ENCODE data around the gene GPRIN2.

DNA sequence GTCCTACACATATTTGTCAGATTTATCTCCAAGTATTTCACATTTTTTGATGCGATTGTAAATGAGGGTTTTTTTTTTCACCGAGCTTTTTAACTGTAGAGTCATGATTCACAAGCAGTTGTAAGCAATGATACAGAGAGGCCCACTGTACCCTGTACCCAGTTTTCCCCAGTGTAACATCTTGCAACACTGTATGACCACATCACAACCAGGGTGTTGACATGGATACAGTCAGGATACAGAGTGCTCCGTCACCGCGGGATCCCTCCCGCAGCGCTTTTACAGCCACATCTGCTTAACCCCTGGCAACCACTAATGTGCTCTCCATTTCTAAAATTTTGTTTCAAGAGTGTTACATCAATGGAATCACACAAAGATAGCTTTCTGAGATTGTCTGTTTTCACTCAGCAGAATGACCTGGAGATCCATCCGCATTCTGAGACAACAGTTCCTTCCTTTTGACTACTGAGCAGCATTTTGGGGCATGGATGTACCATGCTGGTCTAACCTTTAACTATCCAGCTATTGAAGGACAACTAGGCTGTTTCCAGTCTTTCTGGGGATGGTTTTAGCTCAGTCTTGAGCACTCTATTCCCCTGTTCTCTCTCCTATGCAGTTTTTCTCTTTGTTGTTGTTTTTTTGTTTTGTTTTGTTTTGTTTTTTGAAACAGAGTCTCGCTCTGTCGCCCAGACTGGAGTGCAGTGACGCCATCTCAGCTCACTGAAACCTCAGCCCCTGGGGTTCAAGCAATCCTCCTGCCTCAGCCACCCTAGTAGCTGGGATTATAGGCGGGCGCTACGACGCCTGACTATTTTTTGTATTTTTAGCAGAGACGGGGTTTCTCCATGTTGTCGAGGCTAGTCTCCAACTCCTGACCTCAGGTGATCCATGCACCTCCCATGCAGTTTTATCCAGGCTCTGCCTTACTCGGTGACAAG lies 25.9 kb downstream of the GPRIN2 start:
- TF ChIP-seq SP1 (IDR thresholded peaks at IDR 0.05), result no peak
- TF ChIP-seq FOXK2 (IDR thresholded peaks at IDR 0.05), result no peak
- no peak for TF ChIP-seq HDGF (IDR thresholded peaks at IDR 0.05; ENCODE audit: borderline replicate concordance)
- no peak for TF ChIP-seq FOXM1 (IDR thresholded peaks at IDR 0.05; ENCODE audit: borderline replicate concordance)
- no peak for TF ChIP-seq BHLHE40 (IDR thresholded peaks at IDR 0.05; ENCODE audit: borderline replicate concordance)
- TF ChIP-seq ZNF384 (IDR thresholded peaks at IDR 0.05), result no peak
- TF ChIP-seq NFRKB (IDR thresholded peaks at IDR 0.05), result no peak
- TF ChIP-seq TARDBP (IDR thresholded peaks at IDR 0.05), result no peak
- TF ChIP-seq SUZ12 (IDR thresholded peaks at IDR 0.05), result no peak
- TF ChIP-seq FOXA1 (IDR thresholded peaks at IDR 0.05), result no peak
- TF ChIP-seq, protein P1, sequence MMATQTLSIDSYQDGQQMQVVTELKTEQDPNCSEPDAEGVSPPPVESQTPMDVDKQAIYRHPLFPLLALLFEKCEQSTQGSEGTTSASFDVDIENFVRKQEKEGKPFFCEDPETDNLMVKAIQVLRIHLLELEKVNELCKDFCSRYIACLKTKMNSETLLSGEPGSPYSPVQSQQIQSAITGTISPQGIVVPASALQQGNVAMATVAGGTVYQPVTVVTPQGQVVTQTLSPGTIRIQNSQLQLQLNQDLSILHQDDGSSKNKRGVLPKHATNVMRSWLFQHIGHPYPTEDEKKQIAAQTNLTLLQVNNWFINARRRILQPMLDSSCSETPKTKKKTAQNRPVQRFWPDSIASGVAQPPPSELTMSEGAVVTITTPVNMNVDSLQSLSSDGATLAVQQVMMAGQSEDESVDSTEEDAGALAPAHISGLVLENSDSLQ (IDR thresholded peaks at IDR 0.05), result no peak
- TF ChIP-seq ARNT (IDR thresholded peaks at IDR 0.05), result no peak
- no peak for TF ChIP-seq L3MBTL2 (conservative IDR thresholded peaks at IDR 0.05)

Data from HEK293T (cell line).